HUES64 (cell line): ENCODE data around the gene SKIC8.

Experiments
- H3K27ac ChIP-seq: 2 replicates; pipeline ENCODE4 v1.7.0; 2013; ENCODE audit warnings: low read depth, low read length, inconsistent platforms
- H3K27me3 ChIP-seq: 2 replicates; pipeline ENCODE4 v1.6.1; 2013; ENCODE audit warnings: mild to moderate bottlenecking, low read length; ENCODE audit not compliant: insufficient read depth
- H3K36me3 ChIP-seq: 2 replicates; pipeline ENCODE4 v1.6.1; 2013; ENCODE audit warnings: mild to moderate bottlenecking, low read length; ENCODE audit not compliant: insufficient read depth
- H3K4me1 ChIP-seq: 2 replicates; pipeline ENCODE4 v1.6.1; 2013; ENCODE audit warnings: mild to moderate bottlenecking, low read length, moderate library complexity; ENCODE audit not compliant: insufficient read depth
- H3K4me3 ChIP-seq: 2 replicates; pipeline ENCODE4 v1.5.1; 2013; ENCODE audit warnings: mild to moderate bottlenecking, low read length, moderate library complexity
- H3K9ac ChIP-seq: 2 replicates; pipeline ENCODE4 v1.6.1; 2013; ENCODE audit warnings: mild to moderate bottlenecking, low read depth, low read length
- H3K9me3 ChIP-seq: 2 replicates; pipeline ENCODE4 v1.6.1; 2013; ENCODE audit warnings: low read depth, low read length; ENCODE audit not compliant: insufficient read depth
- WGBS: fragments of 150-250, 120-280 bp; methylation state at CpG from one replicate; pipeline ENCODE4 v1.1.7; 2013; ENCODE audit warnings: missing lambda C conversion rate; 5-methylcytosine and 5-hydroxymethylcytosine counted together

Gene SKIC8

GRCh38 chr15:78284758-78285157 is 14.7 kb downstream of the SKIC8 start:
- Histone ChIP-seq H3K36me3 (peaks cover 84% of the 10 kb centered on the region), H3K4me1 (no peaks in the 10 kb centered on the region), H3K27ac (no peak overlapping the region), H3K9ac (no peak overlapping the region), H3K27me3 (no peaks in the 10 kb centered on the region), H3K4me3 (no peak overlapping the region), H3K9me3 (no peaks in the 10 kb centered on the region)
- WGBS, result 86% methylated on average over 4 of the region's 4 CpGs

GRCh38 chr15:78282324-78282723 is 17.1 kb downstream of the SKIC8 start:
- no peaks in the 10 kb centered on the region for H3K4me1 ChIP-seq
- no peak overlapping the region for H3K4me3 ChIP-seq
- H3K27me3 ChIP-seq, result no peaks in the 10 kb centered on the region
- no peak overlapping the region for H3K27ac ChIP-seq
- H3K36me3 ChIP-seq, result peaks cover 68% of the 10 kb centered on the region
- 96% methylated on average over 1 of the region's 2 CpGs for WGBS
- H3K9ac ChIP-seq, result no peak overlapping the region
- H3K9me3 ChIP-seq, result no peaks in the 10 kb centered on the region

GRCh38 chr15:78280319-78281072 is 18.9 kb downstream of the SKIC8 start:
- Histone ChIP-seq H3K27ac (no peak overlapping the region), H3K9ac (no peak overlapping the region), H3K36me3 (peaks cover 57% of the 10 kb centered on the region), H3K27me3 (no peaks in the 10 kb centered on the region), H3K9me3 (no peaks in the 10 kb centered on the region), H3K4me1 (peaks cover 2% of the 10 kb centered on the region; the same call in 1 of the 2 replicates), H3K4me3 (no peak overlapping the region)
- 94% methylated on average over 13 of the region's 13 CpGs for WGBS

GRCh38 chr15:78276064-78276943 is 23.1 kb downstream of the SKIC8 start:
- H3K9ac ChIP-seq, result no peak overlapping the region
- peaks cover 2% of the 10 kb centered on the region; the same call in 1 of the 2 replicates for H3K4me1 ChIP-seq
- H3K9me3 ChIP-seq, result no peaks in the 10 kb centered on the region
- H3K36me3 ChIP-seq, result peaks cover 17% of the 10 kb centered on the region
- no peaks in the 10 kb centered on the region for H3K27me3 ChIP-seq
- no peak overlapping the region for H3K4me3 ChIP-seq
- no peak overlapping the region for H3K27ac ChIP-seq
- 86% methylated on average over 6 of the region's 6 CpGs for WGBS

- Histone ChIP-seq H3K27ac (no peak overlapping the region), H3K9me3 (no peaks in the 10 kb centered on the region), H3K4me1 (peaks cover 2% of the 10 kb centered on the region; the same call in 1 of the 2 replicates), H3K4me3 (no peak overlapping the region), H3K36me3 (peaks cover 5% of the 10 kb centered on the region; the same call in 1 of the 2 replicates), H3K27me3 (no peaks in the 10 kb centered on the region), H3K9ac (no peak overlapping the region)
- 94% methylated on average over 5 of the region's 5 CpGs for WGBS
These were observed 24.4 kb downstream of the SKIC8 start for GRCh38 chr15:78274994-78275393.

GRCh38 chr15:78272776-78273175 is 26.6 kb downstream of the SKIC8 start:
- no peaks in the 10 kb centered on the region for H3K36me3 ChIP-seq
- 98% methylated on average over 2 of the region's 3 CpGs for WGBS

GRCh38 chr15:78272316-78272715 is 27.1 kb downstream of the SKIC8 start:
- Histone ChIP-seq H3K27me3 (no peaks in the 10 kb centered on the region), H3K9me3 (no peaks in the 10 kb centered on the region), H3K9ac (no peak overlapping the region), H3K4me3 (no peak overlapping the region), H3K27ac (no peak overlapping the region), H3K36me3 (no peaks in the 10 kb centered on the region), H3K4me1 (peaks cover 2% of the 10 kb centered on the region; the same call in 1 of the 2 replicates)
- 91% methylated on average over 2 of the region's 2 CpGs for WGBS

More at GRCh38 chr15:78272776-78273175, 26.6 kb downstream of the SKIC8 start:
- Histone ChIP-seq H3K27me3 (no peaks in the 10 kb centered on the region), H3K9ac (no peak overlapping the region), H3K27ac (no peak overlapping the region), H3K4me3 (no peak overlapping the region), H3K4me1 (peaks cover 2% of the 10 kb centered on the region; the same call in 1 of the 2 replicates), H3K9me3 (no peaks in the 10 kb centered on the region)

GRCh38 chr15:78266806-78267205 is 32.6 kb downstream of the SKIC8 start:
- no peaks in the 10 kb centered on the region for H3K4me1 ChIP-seq
- peaks cover 32% of the 10 kb centered on the region for H3K27me3 ChIP-seq
- H3K4me3 ChIP-seq, result no peak overlapping the region
- no peak overlapping the region for H3K27ac ChIP-seq
- H3K36me3 ChIP-seq, result no peaks in the 10 kb centered on the region
- WGBS, result 88% methylated on average over 1 of the region's 2 CpGs
- no peak overlapping the region for H3K9ac ChIP-seq
- H3K9me3 ChIP-seq, result no peaks in the 10 kb centered on the region

GRCh38 chr15:78266229-78266628 is 33.2 kb downstream of the SKIC8 start:
- H3K9me3 ChIP-seq, result no peaks in the 10 kb centered on the region
- H3K36me3 ChIP-seq, result no peaks in the 10 kb centered on the region
- no peak overlapping the region for H3K27ac ChIP-seq
- H3K27me3 ChIP-seq, result peaks cover 32% of the 10 kb centered on the region
- no peak overlapping the region for H3K4me3 ChIP-seq
- H3K9ac ChIP-seq, result no peak overlapping the region
- H3K4me1 ChIP-seq, result no peaks in the 10 kb centered on the region

GRCh38 chr15:78265752-78266224 is 33.6 kb downstream of the SKIC8 start:
- no peaks in the 10 kb centered on the region for H3K9me3 ChIP-seq
- no peak overlapping the region for H3K27ac ChIP-seq
- 87% methylated on average over 9 of the region's 9 CpGs for WGBS
- H3K36me3 ChIP-seq, result no peaks in the 10 kb centered on the region
- H3K9ac ChIP-seq, result no peak overlapping the region
- peaks cover 32% of the 10 kb centered on the region for H3K27me3 ChIP-seq
- H3K4me3 ChIP-seq, result no peak overlapping the region
- no peaks in the 10 kb centered on the region for H3K4me1 ChIP-seq

- no peak overlapping the region for H3K27ac ChIP-seq
- peak overlapping the region; percentile 54 for H3K4me3 ChIP-seq
- peaks cover 32% of the 10 kb centered on the region for H3K27me3 ChIP-seq
- H3K36me3 ChIP-seq, result no peaks in the 10 kb centered on the region
- 78% methylated on average over 12 of the region's 12 CpGs for WGBS
- H3K9ac ChIP-seq, result peak overlapping the region; percentile 43; the same call in 1 of the 2 replicates
- no peaks in the 10 kb centered on the region for H3K9me3 ChIP-seq
- H3K4me1 ChIP-seq, result no peaks in the 10 kb centered on the region
These were observed 34.3 kb downstream of the SKIC8 start for GRCh38 chr15:78265137-78265460.
